Suppressor macrophage (primary cell): ENCODE measurements around the gene SFXN1.
"Not testable (repeated sequence)": the region's sequence is repeated elsewhere in the genome, so short reads cannot be mapped to it uniquely, and the experiment has no call there.

Source experiments
- DNase-seq, 4 experiments: peaks; one replicate each; pipeline ENCODE4 v3.0.0-alpha.2; 2020 to 2022
- total RNA-seq, 17 experiments: gene quantifications; one replicate each; lab custom pipeline; 2026; ENCODE audit warnings: mixed read lengths in 6 of 17, inconsistent platforms in 3 of 17; lab: John Stamatoyannopoulos, UW

Gene SFXN1, protein sequence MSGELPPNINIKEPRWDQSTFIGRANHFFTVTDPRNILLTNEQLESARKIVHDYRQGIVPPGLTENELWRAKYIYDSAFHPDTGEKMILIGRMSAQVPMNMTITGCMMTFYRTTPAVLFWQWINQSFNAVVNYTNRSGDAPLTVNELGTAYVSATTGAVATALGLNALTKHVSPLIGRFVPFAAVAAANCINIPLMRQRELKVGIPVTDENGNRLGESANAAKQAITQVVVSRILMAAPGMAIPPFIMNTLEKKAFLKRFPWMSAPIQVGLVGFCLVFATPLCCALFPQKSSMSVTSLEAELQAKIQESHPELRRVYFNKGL
- total RNA-seq, result 14.6 to 52.1 (median 37.7) reads per million in 17 experiments

DNA sequence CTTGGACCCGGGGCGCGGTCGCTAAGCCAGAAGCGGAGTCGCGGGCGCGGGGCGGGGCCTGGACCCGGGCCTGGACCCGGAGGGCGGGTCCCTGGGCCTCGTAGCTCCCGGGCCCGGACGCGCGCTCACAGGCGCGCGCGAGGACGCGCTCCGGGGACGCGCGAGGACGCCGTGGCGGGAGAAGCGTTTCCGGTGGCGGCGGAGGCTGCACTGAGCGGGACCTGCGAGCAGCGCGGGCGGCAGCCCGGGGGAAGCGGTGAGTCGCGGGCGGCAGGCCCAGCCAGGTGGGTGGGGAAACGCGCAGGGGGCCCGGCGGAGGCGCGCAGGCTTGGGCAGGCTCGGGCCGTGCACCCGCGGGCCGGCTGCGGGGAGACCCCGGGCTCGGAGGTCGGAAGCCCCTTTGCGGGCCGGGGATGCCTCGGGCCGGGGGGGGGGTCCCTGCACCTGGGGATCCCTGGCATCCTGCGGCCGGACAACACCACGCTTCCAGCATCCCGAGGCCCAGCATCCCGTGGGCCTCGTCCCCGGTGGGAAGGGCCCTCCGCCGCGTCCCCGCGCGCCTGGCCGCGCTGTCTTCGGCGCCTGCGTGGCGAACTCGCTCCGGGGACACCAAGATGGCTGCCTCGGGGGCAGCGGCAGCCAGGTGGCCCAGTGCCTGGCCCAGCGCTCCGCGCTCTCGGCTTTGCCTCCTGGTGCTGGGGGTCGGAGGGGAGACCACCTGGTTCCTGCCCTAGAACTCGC, at the start of gene SFXN1:
Gene SFXN1 (plus strand): TSS at position 177 of the 741 bp plus-strand sequence. CDS start 13,544 bp downstream, outside the sequence.
- DNase-seq, result peak; percentile 68 to 89 (median 78)

DNA sequence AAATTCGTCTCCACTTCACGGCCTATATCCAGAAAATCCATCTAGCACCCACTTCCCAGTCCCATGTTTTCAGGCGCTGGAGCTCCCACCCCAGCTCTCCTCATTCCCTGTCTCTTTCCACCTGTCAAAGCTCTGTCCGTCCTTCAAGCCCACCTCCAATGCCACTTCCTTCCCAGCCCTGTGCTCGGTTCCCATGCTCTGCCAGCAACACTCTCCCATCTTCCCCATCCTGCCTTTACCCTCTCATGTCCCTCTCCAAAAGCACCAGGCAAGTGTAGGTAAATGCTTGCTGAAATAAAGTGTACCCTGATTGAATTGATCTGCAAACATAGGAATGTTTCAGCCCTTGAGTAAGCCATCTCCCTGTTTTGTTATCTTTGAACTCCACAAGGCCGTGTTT, 43.6 kb upstream of the SFXN1 start:
- DNase-seq, result no peak

DNA sequence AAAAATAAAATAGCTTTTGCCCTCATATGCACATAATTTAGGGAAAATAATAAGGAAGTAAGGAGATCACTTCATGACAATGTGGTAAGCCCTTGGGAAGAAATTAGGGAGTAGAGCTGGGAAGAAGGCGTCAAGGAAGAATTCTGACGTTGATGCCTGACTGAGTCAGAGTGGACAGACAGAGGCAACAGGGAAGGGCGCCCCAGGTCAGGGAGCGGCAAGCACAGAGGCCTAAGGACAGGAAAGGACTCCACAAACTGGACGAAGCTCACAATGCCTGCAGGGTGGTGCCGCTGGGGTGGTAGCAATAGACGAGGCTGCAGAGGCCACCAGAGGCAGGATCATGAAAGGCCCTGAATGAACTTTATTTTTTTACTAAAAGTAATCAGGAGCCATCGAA, 42.0 kb upstream of the SFXN1 start:
- DNase-seq, result no peak

DNA sequence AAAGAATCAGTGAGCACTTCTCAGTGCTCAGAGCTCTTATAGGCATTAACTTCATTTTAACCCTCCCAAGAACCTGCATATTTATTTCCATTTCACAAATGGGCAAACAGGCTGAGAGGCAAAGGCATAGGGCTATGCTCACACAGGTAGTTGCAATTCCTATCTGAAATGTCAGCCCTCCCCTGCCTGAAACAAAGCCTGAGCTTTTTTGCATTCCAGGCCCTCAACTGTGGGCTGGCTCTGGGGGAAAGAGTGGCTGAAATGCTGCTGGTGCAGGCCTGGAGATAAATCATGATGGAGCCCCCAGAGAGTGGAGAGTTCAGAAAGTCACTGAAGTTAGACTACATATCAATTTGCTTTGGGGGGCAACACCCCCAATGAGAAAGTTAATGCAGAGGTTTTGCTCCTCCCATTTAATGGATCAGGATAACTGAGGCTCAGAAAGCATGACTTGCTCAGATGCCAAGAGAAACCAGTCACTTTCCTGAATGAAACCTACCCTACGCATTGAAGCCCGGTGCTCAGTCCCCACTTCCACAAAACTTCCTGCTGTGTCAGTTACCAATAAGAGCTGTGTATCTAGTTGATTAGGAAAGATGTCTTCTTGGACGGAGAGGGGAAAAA, 40.0 kb upstream of the SFXN1 start:
- DNase-seq, result no peak

DNA sequence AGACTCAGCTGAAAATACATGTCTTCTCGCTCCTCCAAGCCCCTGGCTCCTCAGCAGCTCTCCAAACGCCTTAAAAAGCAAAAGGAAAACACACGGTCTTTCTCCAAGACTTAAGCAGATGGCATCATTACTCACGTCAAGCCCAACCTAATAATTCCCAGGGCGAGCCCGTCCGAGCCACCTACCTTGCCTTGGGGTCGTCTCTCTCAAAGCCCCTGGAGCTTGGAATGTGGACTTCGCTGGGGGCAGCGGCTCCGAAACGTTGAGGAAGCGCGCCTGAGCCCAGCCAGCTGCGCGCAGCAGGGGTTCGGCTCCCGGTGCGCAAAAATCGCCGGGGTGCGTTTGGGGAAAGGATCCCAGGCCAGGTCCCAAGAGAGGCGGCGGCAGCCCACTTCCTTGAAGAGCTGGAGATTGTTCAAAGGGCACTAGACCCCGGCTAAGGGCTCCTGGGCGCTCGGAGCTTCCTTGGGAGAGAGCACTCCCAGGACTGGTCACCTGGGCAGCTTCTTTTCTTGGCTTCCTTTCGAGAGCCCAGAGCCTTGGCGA, 34.8 kb upstream of the SFXN1 start:
- no peak for DNase-seq

DNA sequence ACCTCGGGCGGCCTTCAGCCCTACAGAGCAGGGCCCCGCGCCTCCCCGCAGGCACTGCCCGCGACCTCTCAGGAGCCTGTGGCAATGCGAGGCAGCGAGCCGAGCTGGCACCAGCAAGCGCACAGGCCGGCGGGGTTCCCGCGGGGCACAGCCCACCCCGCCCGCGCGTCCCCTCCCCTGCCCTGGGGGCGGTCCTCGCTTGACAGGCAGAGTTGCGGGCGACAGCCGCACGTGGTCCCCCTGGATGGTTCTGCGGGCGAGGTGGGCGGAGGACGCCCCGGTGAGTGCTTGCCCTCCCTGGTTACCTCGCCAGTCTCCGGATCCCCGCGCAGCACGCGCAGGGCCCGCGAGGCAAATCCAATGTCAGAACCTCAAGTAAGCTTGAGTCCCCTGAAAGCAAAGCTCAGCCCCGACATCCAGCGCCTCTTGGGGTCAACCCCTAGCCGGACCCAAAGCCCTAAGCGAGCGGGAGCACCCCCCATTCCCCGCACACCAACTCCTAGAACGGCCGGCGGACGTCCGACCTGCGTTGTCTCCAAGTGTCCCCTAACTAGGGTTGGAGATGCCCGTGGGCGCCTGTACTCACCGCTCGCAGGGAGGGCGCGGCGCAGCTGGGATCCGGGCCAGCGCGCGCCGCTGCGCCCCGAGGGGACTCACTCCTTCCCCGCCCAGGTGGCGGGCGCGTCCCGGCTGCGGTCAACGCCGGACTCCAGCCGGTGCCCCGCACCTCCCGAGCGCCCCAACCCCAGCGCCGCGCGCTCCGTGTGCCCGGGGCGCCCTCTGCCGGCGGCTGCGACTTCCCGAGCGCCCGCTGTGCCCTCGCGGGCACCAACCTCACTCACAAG, 34.1 kb upstream of the SFXN1 start, which contains the start of gene DRD1:
Gene DRD1 (minus strand): TSS at position 123 of the 845 bp plus-strand sequence. CDS start 1,083 bp downstream, outside the sequence.
- peak; percentile 29 to 76 (median 51) for DNase-seq

DNA sequence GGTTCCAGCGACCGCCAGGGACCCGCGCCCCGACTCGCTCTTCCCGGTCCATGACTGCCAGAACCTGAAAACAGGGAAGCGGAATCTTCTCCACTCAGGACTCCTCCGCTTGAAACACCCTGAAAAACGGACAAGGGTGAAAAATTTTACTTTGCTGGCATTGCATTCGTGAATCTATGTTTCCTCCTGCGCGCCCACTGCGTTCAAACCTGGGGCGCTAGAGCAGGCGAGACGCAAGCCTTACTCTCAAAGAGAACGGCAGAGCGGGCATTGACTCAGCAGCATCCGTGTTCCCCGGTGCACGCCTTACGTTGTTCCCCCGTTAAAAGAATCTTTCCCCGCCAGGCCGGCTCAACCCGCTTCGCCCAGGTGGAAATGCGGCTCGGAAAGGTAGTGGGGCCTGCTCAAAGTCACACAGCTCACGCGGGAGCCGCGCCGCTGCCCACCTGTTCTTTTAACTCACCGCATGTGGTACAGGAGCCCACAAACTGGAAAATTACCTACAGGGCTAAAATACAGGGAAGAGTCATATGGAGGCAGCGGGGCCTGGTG, 33.4 kb upstream of the SFXN1 start:
- DNase-seq, result no peak

DNA sequence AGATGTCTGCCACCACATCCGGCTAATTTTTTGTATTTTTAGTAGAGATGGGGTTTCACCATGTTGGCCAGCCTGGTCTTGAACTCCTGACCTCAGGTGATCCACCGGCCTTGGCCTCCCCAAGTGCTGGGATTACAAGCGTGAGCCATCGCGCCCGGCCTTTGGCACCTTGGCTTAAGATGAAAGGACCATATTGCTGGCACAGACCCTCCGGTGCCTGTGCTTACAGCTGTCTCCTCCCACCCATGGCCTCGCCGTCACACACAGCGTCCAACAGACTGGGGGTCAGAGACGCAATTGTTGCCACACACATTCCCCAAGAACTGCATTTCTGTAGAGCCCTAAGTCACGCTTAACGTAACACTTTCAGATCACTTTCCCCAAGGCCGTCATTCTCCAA, 32.0 kb upstream of the SFXN1 start:
- not testable (repeated sequence) for DNase-seq

DNA sequence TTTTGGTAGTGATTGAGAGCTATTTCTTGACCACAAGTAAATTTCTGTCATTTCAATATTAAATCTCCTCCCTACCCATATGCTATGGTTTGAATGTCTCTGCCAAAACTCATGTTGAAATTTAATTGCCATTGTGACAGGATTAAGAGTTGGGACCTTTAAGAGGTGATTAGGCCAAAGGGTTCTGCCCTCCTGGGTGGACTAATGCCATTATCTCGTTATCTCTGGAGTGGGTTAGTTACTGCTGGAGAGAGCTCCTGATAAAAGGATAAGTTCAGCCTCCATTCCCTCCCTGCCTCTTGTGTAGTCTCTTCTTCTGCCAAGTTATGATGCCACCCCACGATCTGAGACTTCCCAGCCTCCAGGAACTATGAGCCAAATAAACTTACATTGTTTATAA, 30.8 kb upstream of the SFXN1 start:
- no peak for DNase-seq

DNA sequence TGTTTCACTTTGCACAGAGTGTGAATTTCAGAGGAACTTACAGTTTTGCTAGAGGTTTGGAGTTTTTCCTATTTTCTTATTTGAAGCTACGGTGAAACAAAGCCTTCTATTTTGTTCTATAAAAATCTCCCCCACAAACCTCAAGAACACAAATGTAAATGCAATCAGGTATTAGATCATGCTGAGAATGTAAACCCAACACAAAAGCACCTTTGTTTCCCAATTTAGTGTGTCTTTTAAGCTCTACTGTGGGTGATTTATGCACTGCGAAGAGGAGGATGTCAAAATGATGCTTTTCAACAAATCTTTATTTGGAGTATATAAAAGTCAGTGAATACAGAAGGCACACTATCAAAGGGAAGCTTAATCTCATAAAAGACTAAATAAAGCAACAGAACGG, 30.1 kb upstream of the SFXN1 start:
- no peak for DNase-seq

DNA sequence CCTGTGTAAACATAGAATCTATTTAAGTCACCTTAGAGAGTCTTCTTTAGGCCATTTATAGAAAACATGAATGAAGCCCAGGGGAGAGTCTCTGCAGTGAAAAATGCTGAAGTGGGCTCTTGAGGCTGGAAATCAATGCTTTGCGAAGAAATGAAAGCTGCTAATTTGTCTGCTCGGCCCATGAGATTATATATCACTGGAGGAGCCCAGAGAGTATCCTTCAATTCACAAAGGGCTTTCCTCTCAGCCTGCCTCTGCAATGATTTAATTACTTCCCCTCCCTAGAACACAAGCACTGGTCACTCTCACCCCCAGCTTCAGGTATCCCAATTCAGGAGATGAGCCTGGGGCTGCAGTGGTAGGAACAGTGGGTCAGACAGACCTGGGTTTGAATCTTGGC, 26.2 kb upstream of the SFXN1 start:
- no peak for DNase-seq

DNA sequence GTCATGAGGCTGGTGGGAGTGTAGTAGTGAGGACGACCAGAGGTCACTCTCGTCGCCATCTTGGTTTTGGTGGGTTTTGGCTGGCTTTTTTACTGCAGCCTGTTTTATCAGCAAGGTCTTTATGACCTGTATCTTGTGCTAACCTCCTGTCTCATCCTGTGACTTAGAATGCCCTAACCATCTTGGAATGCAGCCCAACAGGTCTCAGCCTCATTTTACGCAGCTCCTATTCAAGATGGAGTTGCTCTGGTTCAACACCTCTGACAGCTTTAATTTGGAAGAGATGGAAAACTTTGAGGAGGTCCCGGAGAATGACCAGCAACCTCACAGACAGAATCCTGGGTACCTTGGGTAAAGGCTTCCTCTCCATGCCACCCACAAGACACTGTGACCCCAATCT, 24.0 kb upstream of the SFXN1 start:
- not testable (repeated sequence) for DNase-seq

DNA sequence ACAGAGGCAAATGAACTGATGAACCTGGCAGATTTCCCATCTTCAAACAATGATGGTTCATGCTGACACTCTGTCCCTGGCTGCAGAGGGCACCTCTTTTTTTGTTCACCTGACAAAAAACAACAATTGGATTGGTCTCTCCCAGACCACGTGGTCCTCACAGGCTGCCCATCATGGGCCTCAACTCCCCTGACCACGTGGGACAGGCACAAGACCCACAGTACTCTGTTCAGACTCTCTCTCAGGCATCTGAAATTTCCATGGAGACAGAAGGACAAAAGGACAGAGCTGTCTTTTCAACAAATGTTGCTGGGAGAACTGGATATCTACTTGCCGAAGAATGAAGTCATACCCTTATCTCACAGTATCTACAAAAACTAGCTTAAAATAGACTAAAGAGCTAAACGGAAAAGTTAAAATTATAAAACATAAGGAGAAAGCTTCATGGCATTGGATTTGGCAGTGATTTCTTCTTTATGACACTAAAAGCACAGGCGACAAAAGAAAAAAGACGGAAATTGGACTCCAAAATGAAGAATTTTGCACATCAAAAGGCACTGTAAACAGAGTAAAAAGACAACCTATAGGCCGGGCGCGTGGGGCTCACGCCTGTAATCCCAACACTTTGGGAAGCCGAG, 22.1 kb upstream of the SFXN1 start:
- DNase-seq, result no peak

DNA sequence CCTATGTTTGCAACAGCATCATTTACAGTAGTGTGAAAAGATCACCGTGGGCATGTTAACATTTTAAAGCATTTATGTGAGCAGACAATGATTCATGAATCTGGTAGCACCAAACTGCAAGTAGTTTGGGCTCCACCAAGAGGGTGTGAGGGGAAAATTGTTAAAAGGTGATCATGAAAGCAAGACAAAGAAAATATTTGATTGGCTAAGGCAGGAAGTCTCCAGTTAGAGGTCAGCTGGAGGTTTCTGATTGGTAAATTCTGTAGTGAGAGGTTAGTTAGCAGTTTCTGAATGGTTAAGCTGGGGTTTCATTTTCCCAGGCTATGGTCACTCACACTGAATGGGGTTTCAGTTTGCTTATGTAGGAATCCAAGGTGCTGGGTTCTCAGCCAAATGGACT, 20.9 kb upstream of the SFXN1 start:
- DNase-seq, result no peak

DNA sequence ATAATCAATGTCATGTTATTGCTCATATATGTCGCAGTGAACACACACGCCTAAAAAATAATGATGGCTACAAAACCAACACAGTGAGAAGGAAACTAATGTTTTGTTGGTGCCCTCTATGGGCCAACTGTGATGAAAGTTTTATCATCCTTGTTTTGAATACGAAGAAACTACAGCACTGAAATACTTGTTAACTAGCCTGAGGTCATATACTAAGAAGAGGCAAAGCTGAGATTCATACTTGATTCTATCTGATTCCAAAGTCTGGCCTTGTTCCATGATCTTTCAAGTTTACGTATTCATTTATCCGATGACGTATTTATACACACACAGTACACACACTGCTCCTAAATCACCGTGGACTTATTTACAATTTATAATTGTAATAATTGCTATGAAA, 18.2 kb upstream of the SFXN1 start:
- DNase-seq, result peak in 1 of 4 experiments; percentile 12

DNA sequence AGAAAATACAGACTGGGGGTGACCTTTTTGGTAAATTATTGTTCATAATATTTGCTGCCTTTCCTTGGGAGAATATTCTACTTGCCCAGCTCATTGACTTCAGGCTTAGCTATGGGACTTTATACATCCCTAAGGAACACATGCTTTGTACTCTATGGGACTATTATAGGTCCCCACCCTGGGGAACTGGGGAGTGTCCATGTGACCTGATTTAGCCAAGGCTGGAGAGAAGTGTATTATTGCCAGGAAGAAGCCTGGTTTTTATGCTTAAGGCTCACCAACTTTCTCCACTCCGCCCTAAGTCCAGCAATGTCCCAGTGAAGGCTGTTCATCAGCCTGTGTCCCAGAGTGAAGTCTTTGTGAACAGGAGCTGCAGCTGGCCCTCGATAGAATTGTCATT, 17.8 kb upstream of the SFXN1 start:
- no peak for DNase-seq

DNA sequence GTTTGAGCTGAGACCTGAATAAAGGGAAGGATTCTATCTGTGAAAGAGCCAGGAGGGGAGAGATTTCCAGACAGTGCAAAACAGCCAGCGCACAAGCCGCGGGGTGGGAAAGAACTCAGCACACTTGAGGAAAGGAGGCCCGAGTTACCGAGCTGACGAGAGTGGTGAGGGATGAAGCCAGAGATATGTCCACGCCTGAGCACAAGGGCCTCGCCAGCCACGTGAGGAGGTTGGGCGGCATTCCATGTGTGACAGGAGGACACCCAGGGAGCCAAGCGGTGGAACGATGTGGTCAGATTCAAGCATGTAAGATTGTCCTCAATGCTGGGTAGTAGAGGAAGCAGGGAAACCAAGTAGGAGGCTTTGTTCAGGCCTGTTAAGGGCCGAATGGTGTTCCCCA, 17.0 kb upstream of the SFXN1 start:
- no peak for DNase-seq

DNA sequence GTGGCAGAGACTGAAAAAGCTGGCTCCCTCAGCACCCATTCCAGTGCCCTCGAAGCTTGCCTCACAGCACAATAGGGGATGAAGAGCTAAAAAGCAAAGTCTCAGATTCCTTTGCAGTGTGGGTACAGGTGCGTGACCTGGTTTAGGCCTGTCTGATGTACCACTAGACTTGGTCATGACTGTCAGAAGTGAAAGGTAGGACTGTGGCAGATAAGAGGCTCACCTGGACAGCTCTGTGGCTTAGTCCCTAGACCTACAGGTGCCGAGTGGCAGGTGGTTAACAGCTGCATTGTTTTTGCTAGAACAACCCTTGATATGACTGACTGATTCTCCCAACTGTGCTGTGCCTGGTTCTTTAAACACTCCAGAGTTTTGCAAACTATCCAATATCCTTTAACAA, 14.7 kb upstream of the SFXN1 start:
- no peak for DNase-seq

DNA sequence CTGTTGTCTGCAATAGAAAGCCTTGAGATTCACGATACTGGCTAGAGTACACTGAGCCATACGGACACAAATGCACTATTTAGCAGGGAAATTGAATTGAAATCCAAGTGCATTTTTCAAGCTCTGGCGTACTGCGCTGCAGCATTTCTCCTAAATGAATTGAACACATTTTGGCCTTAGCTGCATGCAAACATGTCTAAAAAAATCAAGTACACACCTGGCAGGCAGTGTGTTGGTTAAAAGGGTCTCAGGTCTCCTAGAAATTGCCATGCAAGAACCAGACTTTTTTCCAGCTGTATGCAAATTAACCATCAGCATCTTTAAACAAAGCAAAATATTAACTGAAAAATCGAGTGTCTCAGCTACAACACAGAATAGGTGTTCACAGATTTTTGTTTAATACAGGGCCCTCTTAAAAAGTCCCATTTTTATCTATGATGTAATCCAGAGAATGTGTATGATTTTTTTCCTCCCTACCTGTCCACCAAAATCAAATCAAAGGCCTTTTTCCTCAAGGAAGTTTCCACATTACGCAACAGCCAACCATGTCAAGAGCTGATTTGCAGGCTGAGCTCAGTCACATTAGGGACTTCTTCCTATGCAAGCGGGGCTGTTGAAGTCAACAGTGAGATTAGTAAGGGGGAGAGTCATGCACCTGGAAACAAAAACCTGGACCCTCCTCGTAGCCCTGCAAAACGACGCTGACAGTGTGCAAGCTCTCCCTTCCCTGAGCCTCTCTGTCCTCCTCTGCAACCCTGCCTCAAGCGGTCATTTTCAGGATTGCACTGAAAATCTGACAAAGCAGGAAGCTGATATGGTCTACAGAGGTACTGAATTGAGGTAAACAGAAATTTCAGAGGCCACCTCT, 14.1 kb upstream of the SFXN1 start:
- peak; percentile 51 to 62 (median 55) for DNase-seq

DNA sequence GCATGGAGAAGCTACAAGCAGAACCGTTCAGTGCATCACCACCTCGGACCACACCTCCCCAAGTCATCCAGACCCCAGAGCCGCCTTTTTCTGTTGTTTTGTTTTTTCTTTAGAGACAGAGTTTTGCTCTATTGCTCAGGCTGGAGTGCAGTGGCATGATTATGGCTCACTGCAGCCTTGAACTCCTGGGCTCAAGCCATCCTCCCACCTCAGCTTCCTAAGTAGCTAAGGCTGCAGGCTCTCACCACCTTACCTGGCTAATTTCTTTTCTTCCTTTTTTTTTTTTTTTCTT, 13.5 kb upstream of the SFXN1 start:
- no peak for DNase-seq

DNA sequence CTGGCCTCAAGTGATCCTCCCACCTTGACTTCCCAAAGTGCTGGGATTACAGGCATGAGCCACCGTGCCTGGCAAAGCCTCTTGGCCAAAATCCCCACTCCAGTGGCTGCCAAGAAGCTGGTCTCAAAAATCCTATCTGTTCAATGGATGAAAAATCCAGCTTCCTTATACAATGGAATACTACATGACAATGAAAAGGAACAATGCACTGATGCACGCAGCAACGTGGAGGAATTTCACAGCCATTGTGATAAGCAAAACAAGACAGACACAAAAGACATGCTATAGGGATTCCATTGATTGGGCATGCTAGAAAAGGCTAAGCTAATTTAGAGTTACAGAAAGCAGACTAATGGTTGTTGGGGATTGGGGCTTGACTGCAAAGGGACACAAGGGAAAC, 13.1 kb upstream of the SFXN1 start:
- DNase-seq, result no peak
